UCSD-AML1 (cell line): ENCODE results near the gene MT2A.
A peak's percentile ranks its signal among the peaks of the same experiment; 100 is the strongest.
"Not testable (repeated sequence)": the region's sequence is repeated elsewhere in the genome, so short reads cannot be mapped to it uniquely, and the experiment has no call there.

Experiments
- DNase-seq: peaks from one replicate; lab custom pipeline; 2025; ENCODE audit not compliant: unreplicated experiment; lab: John Stamatoyannopoulos, UW

Gene MT2A

GRCh38 chr16:56608043-56608875 is at the start of gene MT2A:
MT2A (plus strand) TSS chr16:56608584; CDS start chr16:56608656, 72 bp downstream.
- peak; percentile 96 for DNase-seq

GRCh38 chr16:56559109-56559508 is 49.3 kb upstream of the MT2A start:
- DNase-seq: no peak

GRCh38 chr16:56560447-56560846 is 47.9 kb upstream of the MT2A start:
- DNase-seq: no peak

- DNase-seq: no peak
These were observed 47.3 kb upstream of the MT2A start for GRCh38 chr16:56561126-56561525.

GRCh38 chr16:56564793-56565477 is 43.4 kb upstream of the MT2A start, which contains the start of gene MT4:
MT4 (plus strand) TSS chr16:56565073; CDS start chr16:56565129, 56 bp downstream.
- DNase-seq: no peak

GRCh38 chr16:56569971-56570370 is 38.4 kb upstream of the MT2A start:
- no peak for DNase-seq

- no peak for DNase-seq
These were observed 36.9 kb upstream of the MT2A start for GRCh38 chr16:56571525-56571924.

- DNase-seq: no peak
These were observed 33.8 kb upstream of the MT2A start for GRCh38 chr16:56574625-56575024.

- peak; percentile 78 for DNase-seq
These were observed 31.6 kb upstream of the MT2A start for GRCh38 chr16:56576585-56577299.

- DNase-seq: no peak
These were observed 31.1 kb upstream of the MT2A start for GRCh38 chr16:56577300-56577625.

GRCh38 chr16:56580391-56581048 is 27.9 kb upstream of the MT2A start:
- no peak for DNase-seq

- DNase-seq: not testable (repeated sequence)
These were observed 25.5 kb upstream of the MT2A start for GRCh38 chr16:56582911-56583310.

GRCh38 chr16:56583351-56584168 is 24.8 kb upstream of the MT2A start:
- DNase-seq: no peak

GRCh38 chr16:56584276-56584675 is 24.1 kb upstream of the MT2A start:
- no peak for DNase-seq

GRCh38 chr16:56588781-56589140 is 19.6 kb upstream of the MT2A start:
- no peak for DNase-seq

GRCh38 chr16:56589141-56590039 is 19.0 kb upstream of the MT2A start, which contains the start of gene MT3:
MT3 (plus strand) TSS chr16:56589528; CDS start chr16:56589591, 63 bp downstream.
- no peak for DNase-seq

- peak; percentile 29 for DNase-seq
These were observed 16.9 kb upstream of the MT2A start for GRCh38 chr16:56591377-56592060.

GRCh38 chr16:56593573-56594291 is 14.7 kb upstream of the MT2A start:
- no peak for DNase-seq
